Vagina (tissue), 2 donors: ENCODE results near the gene INTS1. TPM values are rescaled to one million over a fixed set of nuclear protein-coding genes. Genes with fewer than 3 reads are reported as not detected.

ENCODE experiments used
- DNase-seq, 2 donors: peaks; one replicate each; pipeline ENCODE4 v3.0.0-alpha.2; 2017; ENCODE audit errors: extremely low spot score in 2 of 2
- H3K27ac ChIP-seq: fragments of 200-600 bp; sonication (generic); one replicate; pipeline ENCODE4 v1.5.1; 2019
- H3K27me3 ChIP-seq: fragments of 200-600 bp; sonication (generic); one replicate; pipeline ENCODE4 v1.5.1; 2019
- H3K36me3 ChIP-seq, 2 donors: fragments of 200-600 bp; sonication (generic); one replicate each; pipeline ENCODE4 v1.5.1; 2017 to 2019
- H3K4me1 ChIP-seq: fragments of 200-600 bp; sonication (generic); one replicate; pipeline ENCODE4 v1.5.1; 2019
- H3K4me3 ChIP-seq, 2 donors: fragments of 200-600 bp; sonication (generic); 1 replicate in 1 of 2; 2 replicates in 1 of 2; pipeline ENCODE4 v1.5.1; 2016 to 2019
- H3K9me3 ChIP-seq: fragments of 200-600 bp; sonication (generic); one replicate; pipeline ENCODE4 v1.5.1; 2019
- CTCF ChIP-seq, 3 experiments: fragments of 450-650 bp in 2 of 3; fragments of 200-600 bp in 1 of 3; sonication (generic) in 1 of 3; IDR thresholded peaks; one replicate each; pipeline ENCODE4 v1.5.1; 2017 to 2019; ENCODE audit warnings: antibody characterized with exemption in 3 of 3, mild to moderate bottlenecking in 2 of 3, moderate library complexity in 2 of 3
- POLR2A ChIP-seq, 2 donors: fragments of 450-650 bp; IDR thresholded peaks; one replicate each; pipeline ENCODE4 v1.6.1; 2017; ENCODE audit warnings: antibody characterized with exemption in 2 of 2, mild to moderate bottlenecking in 2 of 2, moderate library complexity in 2 of 2
- POLR2AphosphoS5 ChIP-seq, 2 donors: sonication (generic); formaldehyde crosslinking; IDR thresholded peaks; one replicate each; pipeline ENCODE4 v1.9.0; 2017; ENCODE audit warnings: antibody characterized with exemption in 2 of 2, mild to moderate bottlenecking in 2 of 2, low read depth in 1 of 2; ENCODE audit not compliant: insufficient read depth in 1 of 2
- intact Hi-C: fragments of 100-400 bp; cut with DNase I; formaldehyde crosslinking; loops from one replicate; pipeline ENCODE4 v1.15.1; 2023
- total RNA-seq: library from RNA; depleted of rRNA; stranded (reverse); fragments of >200 nt; gene quantifications from one replicate; pipeline ENCODE4 v1.2.3, GENCODE V29; 2016

INTS1 gene
- total RNA-seq, 1 donor from 2014 or later = 67.3 TPM

- no peaks in the 10 kb centered on the region for H3K27me3 ChIP-seq
- no peaks in the 10 kb centered on the region for H3K36me3 ChIP-seq
- peak overlapping the region; percentile 99 for H3K27ac ChIP-seq
- H3K4me3 ChIP-seq = peak overlapping the region; percentile 70 to 95
- TF ChIP-seq POLR2A (IDR thresholded peaks at IDR 0.05) (no peak), CTCF (IDR thresholded peaks at IDR 0.05) (no peak), POLR2AphosphoS5 (IDR thresholded peaks at IDR 0.05; ENCODE audit: insufficient read depth in 1 of 2, low read depth in 1 of 2) (no peak)
- DNase-seq = no peak
- intact Hi-C loops = loop anchor here (5.0 kb wide), 1 partner anchor 41 kb away; the partner anchor contains the start of gene PSMG3
- H3K4me1 ChIP-seq = peaks cover 52% of the 10 kb centered on the region
- H3K9me3 ChIP-seq = no peaks in the 10 kb centered on the region
Observed at GRCh38 chr7:1530946-1531262, 26.7 kb upstream of the INTS1 start.

DNA sequence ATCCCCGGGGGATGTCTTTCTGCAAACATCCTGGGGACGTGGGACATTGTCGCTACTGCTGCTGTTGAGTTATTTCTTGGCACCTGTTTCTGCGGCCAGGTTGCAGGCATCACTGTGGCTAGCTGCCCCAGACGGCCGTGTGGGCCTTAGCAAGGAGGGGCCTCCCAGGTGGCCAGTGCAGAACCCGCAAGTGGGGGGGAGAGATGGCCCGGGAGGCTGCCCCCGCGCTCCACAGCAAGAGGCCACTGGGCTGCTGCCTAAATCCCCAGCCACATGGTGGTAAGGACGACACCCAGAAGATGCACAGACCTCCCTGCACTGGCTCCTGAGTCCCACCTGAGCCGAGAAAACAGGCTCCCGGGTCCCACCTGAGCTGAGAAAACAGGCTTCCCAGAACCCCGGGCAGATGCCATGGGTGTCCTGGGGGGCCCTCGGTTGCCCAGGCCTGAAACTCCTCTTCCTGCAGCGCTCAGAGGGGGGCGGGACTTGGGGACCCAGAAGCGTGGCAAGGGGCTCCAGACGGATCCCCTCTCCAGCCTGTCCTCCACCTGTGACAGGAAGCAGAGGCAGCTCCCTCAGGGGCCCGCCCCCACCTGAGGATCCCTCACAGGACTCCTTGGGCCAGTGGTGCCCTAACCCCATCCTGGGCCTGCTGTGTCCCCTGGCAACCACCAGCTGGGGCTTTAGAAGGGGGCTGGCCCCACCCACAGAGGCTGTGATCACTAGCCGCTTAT lies 25.4 kb upstream of the INTS1 start:
- Histone ChIP-seq H3K4me3 (peak overlapping the region in 1 of 2 donors; percentile 95), H3K4me1 (peaks cover 39% of the 10 kb centered on the region), H3K9me3 (no peaks in the 10 kb centered on the region), H3K27ac (no peak overlapping the region), H3K27me3 (no peaks in the 10 kb centered on the region), H3K36me3 (no peaks in the 10 kb centered on the region)
- TF ChIP-seq CTCF (IDR thresholded peaks at IDR 0.05) (no peak), POLR2AphosphoS5 (IDR thresholded peaks at IDR 0.05; ENCODE audit: insufficient read depth in 1 of 2, low read depth in 1 of 2) (no peak), POLR2A (IDR thresholded peaks at IDR 0.05) (no peak)
- intact Hi-C loops = loop anchor here (5.0 kb wide), 1 partner anchor 43 kb away; the partner anchor contains the start of gene PSMG3
- DNase-seq = no peak

GRCh38 chr7:1526271-1526754 lies 22.1 kb upstream of the INTS1 start:
- intact Hi-C loops = no loop called here
- Histone ChIP-seq H3K27ac (peak overlapping the region; percentile 53), H3K36me3 (no peaks in the 10 kb centered on the region), H3K27me3 (no peaks in the 10 kb centered on the region), H3K9me3 (no peaks in the 10 kb centered on the region), H3K4me1 (peaks cover 8% of the 10 kb centered on the region), H3K4me3 (peak overlapping the region in 1 of 2 donors; percentile 16)
- DNase-seq = no peak
- TF ChIP-seq POLR2AphosphoS5 (IDR thresholded peaks at IDR 0.05; ENCODE audit: insufficient read depth in 1 of 2, low read depth in 1 of 2) (no peak), CTCF (IDR thresholded peaks at IDR 0.05) (no peak), POLR2A (IDR thresholded peaks at IDR 0.05) (no peak)

DNA sequence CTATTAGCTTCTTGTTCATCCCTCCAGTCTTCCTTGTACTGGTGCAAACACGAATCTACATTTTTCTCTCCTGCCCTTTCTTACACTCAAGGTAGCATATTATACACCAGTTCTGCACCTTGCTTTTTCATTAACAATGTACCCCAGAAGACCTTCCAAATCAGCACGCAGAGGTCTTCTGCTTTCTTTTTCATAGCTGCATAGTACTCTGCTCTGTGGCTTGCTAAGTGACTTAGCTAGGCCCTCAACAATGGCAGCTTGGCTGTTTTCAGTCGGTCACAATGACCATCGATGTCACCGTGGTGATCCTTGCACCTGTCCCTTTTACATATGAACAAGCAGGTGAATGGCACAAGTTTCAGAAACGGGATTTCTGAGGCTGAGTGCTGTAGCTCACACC lies 21.2 kb upstream of the INTS1 start:
- H3K4me1 ChIP-seq = peaks cover 8% of the 10 kb centered on the region
- H3K9me3 ChIP-seq = no peaks in the 10 kb centered on the region
- no peaks in the 10 kb centered on the region for H3K36me3 ChIP-seq
- intact Hi-C loops = no loop called here
- H3K27me3 ChIP-seq = no peaks in the 10 kb centered on the region
- TF ChIP-seq POLR2AphosphoS5 (IDR thresholded peaks at IDR 0.05; ENCODE audit: insufficient read depth in 1 of 2, low read depth in 1 of 2) = no peak
- TF ChIP-seq POLR2A (IDR thresholded peaks at IDR 0.05) = no peak
- no peak for TF ChIP-seq CTCF (IDR thresholded peaks at IDR 0.05)
- H3K4me3 ChIP-seq = no peak overlapping the region
- no peak overlapping the region for H3K27ac ChIP-seq
- no peak for DNase-seq

DNA sequence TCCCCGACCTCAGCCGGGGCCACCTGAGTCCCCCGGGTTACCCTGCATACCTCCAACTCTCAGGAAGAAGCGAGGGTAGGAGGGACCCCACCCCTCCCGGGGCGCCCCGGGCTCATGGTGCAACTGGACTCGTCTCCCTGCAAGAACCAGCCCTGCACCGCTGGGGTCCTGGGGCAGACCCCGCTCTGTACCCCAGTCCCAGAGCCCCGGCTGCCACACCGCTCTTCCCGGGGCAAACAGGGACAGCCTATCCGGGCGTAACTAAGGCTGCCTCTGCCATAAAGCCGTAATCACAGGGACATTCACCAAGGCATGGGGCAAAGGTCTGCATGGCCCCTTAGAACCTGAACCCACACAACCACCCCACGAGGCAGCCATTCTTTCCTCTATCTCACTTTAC lies 19.7 kb upstream of the INTS1 start:
- Histone ChIP-seq H3K4me1 (peaks cover 8% of the 10 kb centered on the region), H3K27me3 (no peaks in the 10 kb centered on the region), H3K27ac (no peak overlapping the region), H3K9me3 (no peaks in the 10 kb centered on the region), H3K4me3 (no peak overlapping the region), H3K36me3 (no peaks in the 10 kb centered on the region)
- intact Hi-C loops = no loop called here
- no peak for DNase-seq
- no peak for TF ChIP-seq POLR2A (IDR thresholded peaks at IDR 0.05)
- TF ChIP-seq CTCF (IDR thresholded peaks at IDR 0.05) = no peak
- TF ChIP-seq POLR2AphosphoS5 (IDR thresholded peaks at IDR 0.05; ENCODE audit: insufficient read depth in 1 of 2, low read depth in 1 of 2) = no peak
